Sigmoid colon (tissue), 4 donors: ENCODE results near the gene SERPINH1.

Source experiments
- CTCF ChIP-seq, 4 experiments: fragments of 450-650 bp in 3 of 4; fragments of 200-600 bp in 1 of 4; IDR thresholded peaks; one replicate each; pipeline ENCODE4 v1.5.1; 2016 to 2019; ENCODE audit warnings: antibody characterized with exemption in 4 of 4, mild to moderate bottlenecking in 3 of 4, moderate library complexity in 2 of 4
- EP300 ChIP-seq, 4 donors: sonication (generic); formaldehyde crosslinking; IDR thresholded peaks; one replicate each; pipeline ENCODE4 v1.6.1; 2017; ENCODE audit warnings: antibody characterized with exemption in 4 of 4
- POLR2A ChIP-seq, 2 donors: fragments of 450-650 bp; IDR thresholded peaks; one replicate each; pipeline ENCODE4 v1.6.1; 2016; ENCODE audit warnings: antibody characterized with exemption in 2 of 2, mild to moderate bottlenecking in 2 of 2, moderate library complexity in 2 of 2
- POLR2AphosphoS5 ChIP-seq, 4 donors: sonication (generic); formaldehyde crosslinking; IDR thresholded peaks; one replicate each; pipeline ENCODE4 v1.6.1; 2017; ENCODE audit warnings: antibody characterized with exemption in 4 of 4

GRCh38 chr11:75586395-75586794, 24.3 kb downstream of the SERPINH1 start:
- no peak for TF ChIP-seq POLR2A (IDR thresholded peaks at IDR 0.05)
- TF ChIP-seq CTCF (IDR thresholded peaks at IDR 0.05), result no peak
- no peak for TF ChIP-seq EP300 (IDR thresholded peaks at IDR 0.05)
- TF ChIP-seq POLR2AphosphoS5 (IDR thresholded peaks at IDR 0.05), result no peak
